Small intestine (tissue), 16 donors: ENCODE data around the gene CPSF6. TPM values are rescaled to one million over a fixed set of nuclear protein-coding genes. Genes with fewer than 3 reads are reported as not detected.
"Not testable (repeated sequence)": the region's sequence is repeated elsewhere in the genome, so short reads cannot be mapped to it uniquely, and the experiment has no call there.

Experiments
- DNase-seq, 2 donors: peaks; one replicate each; pipeline versions ENCODE4 v3.0.0 to v3.0.0-alpha.2; 2013
- FAIRE-seq: peaks from 2 replicates; lab custom pipeline; 2012; peaks lifted over from hg19 to GRCh38; lab: Jason Lieb, UNC
- H3K27ac ChIP-seq, 3 donors: one replicate each; pipeline ENCODE4 v1.5.1; 2013; ENCODE audit warnings: low read length in 2 of 3, mild to moderate bottlenecking in 2 of 3, control low read depth in 1 of 3, inconsistent platforms in 1 of 3, low read depth in 1 of 3, moderate library complexity in 1 of 3
- H3K27me3 ChIP-seq, 3 donors: one replicate each; pipeline ENCODE4 v1.6.1; 2013; ENCODE audit warnings: low read length in 3 of 3, inconsistent platforms in 1 of 3; ENCODE audit not compliant: control insufficient read depth in 3 of 3, insufficient read depth in 3 of 3
- H3K36me3 ChIP-seq, 3 donors: one replicate each; pipeline ENCODE4 v1.6.1; 2013; ENCODE audit warnings: low read length in 3 of 3, inconsistent platforms in 1 of 3, low read depth in 1 of 3, mild to moderate bottlenecking in 1 of 3, moderate library complexity in 1 of 3; ENCODE audit not compliant: control insufficient read depth in 3 of 3, insufficient read depth in 2 of 3
- H3K4me1 ChIP-seq, 3 donors: one replicate each; pipeline ENCODE4 v1.6.1; 2013; ENCODE audit warnings: low read length in 2 of 3, inconsistent platforms in 1 of 3, low read depth in 1 of 3, mild to moderate bottlenecking in 1 of 3, moderate library complexity in 1 of 3; ENCODE audit not compliant: control insufficient read depth in 3 of 3, insufficient read depth in 2 of 3
- H3K4me3 ChIP-seq, 3 donors: one replicate each; pipeline ENCODE4 v1.5.1; 2013; ENCODE audit warnings: low read length in 3 of 3, control low read depth in 1 of 3, inconsistent platforms in 1 of 3, low read depth in 1 of 3, mild to moderate bottlenecking in 1 of 3, moderate library complexity in 1 of 3
- H3K9me3 ChIP-seq, 2 donors: one replicate each; pipeline ENCODE4 v1.6.1; 2013; ENCODE audit warnings: low read depth in 1 of 2, low read length in 1 of 2; ENCODE audit not compliant: control insufficient read depth in 2 of 2, insufficient read depth in 1 of 2
- WGBS, 3 donors: extraction: QIAGEN DNeasy Blood & Tissue Kit; methylation state at CpG; one replicate each; pipeline ENCODE4 v1.1.7; 2013; 5-methylcytosine and 5-hydroxymethylcytosine counted together
- long read RNA-seq, 10 donors: transcript quantifications; one replicate each; lab custom pipeline, GENCODE V29; 2026
- polyA plus RNA-seq, 4 donors: library from polyadenylated mRNA; stranded (reverse) in 3 of 4; unstranded in 1 of 4; fragments of 200-250 nt in 3 of 4; fragments of 120-200 nt in 1 of 4; gene quantifications; one replicate each; pipeline versions ENCODE4 v1.2.1 to v1.2.3, GENCODE V29; 2013
- donor health status: healthy with polysubstance abuse.
- donor health status: control.
- donor health status: control.
- donor health status: Bipolar disorder and iron deficiency.
- donor health status: healthy.

Gene CPSF6
- 10 to 100 TPM; 11.0 to 53.0 (median 19.3) TPM for polyA plus RNA-seq
- long read RNA-seq, donor 1, full-length matches to known transcripts, result 15 of 42 reads
- long read RNA-seq, donor 1, partial matches to known transcripts, result 15 of 42 reads
- long read RNA-seq, donor 1, other reads (novel, unspliced or antisense), result 12 of 42 reads
- long read RNA-seq, donor 2, full-length matches to known transcripts, result 8 of 14 reads
- long read RNA-seq, donor 2, partial matches to known transcripts, result 6 of 14 reads
- long read RNA-seq, donor 2, other reads (novel, unspliced or antisense), result 0 of 14 reads
- long read RNA-seq, donor 3, full-length matches to known transcripts, result 8 of 15 reads
- long read RNA-seq, donor 3, partial matches to known transcripts, result 7 of 15 reads
- long read RNA-seq, donor 3, other reads (novel, unspliced or antisense), result 0 of 15 reads
- long read RNA-seq, donor 4, result 0 reads
- long read RNA-seq, donor 5, partial matches to known transcripts, result 0 of 1 reads
- long read RNA-seq, donor 5, other reads (novel, unspliced or antisense), result 0 of 1 reads
- long read RNA-seq, donor 6, full-length matches to known transcripts, result 11 of 17 reads
- long read RNA-seq, donor 6, partial matches to known transcripts, result 6 of 17 reads
- long read RNA-seq, donor 6, other reads (novel, unspliced or antisense), result 0 of 17 reads
- long read RNA-seq, donor 7, result 0 reads
- long read RNA-seq, donor 8, full-length matches to known transcripts, result 1 of 1 reads
- long read RNA-seq, donor 8, partial matches to known transcripts, result 0 of 1 reads
- long read RNA-seq, donor 8, other reads (novel, unspliced or antisense), result 0 of 1 reads
- long read RNA-seq, donor 9, full-length matches to known transcripts, result 2 of 2 reads
- long read RNA-seq, donor 9, partial matches to known transcripts, result 0 of 2 reads
- long read RNA-seq, donor 9, other reads (novel, unspliced or antisense), result 0 of 2 reads
- long read RNA-seq, donor 10, full-length matches to known transcripts, result 17 of 32 reads
- long read RNA-seq, donor 10, partial matches to known transcripts, result 15 of 32 reads
- long read RNA-seq, donor 10, other reads (novel, unspliced or antisense), result 0 of 32 reads

- H3K36me3 ChIP-seq, result peaks cover 0 to 7% (median 0%) of the 10 kb centered on the region in 3 donors
- peak within 1 kb of the TSS; percentile 88 to 95 (median 93) for H3K27ac ChIP-seq
- H3K27me3 ChIP-seq, result no peaks in the 10 kb centered on the region
- no peak for FAIRE-seq
- 0 to 1% (median 0%) methylated on average over 38 to 75 of the region's 75 CpGs for WGBS, 3 donors
- peak; percentile 93 to 99 for DNase-seq
- peaks cover 0 to 15% (median 7%) of the 10 kb centered on the region in 3 donors for H3K4me1 ChIP-seq
- H3K9me3 ChIP-seq, result no peaks in the 10 kb centered on the region
- peak within 1 kb of the TSS; percentile 81 to 91 (median 91) for H3K4me3 ChIP-seq
Observed at GRCh38 chr12:69239352-69239921, at the start of gene CPSF6. Gene CPSF6 (plus strand): TSS chr12:69239569. CDS start chr12:69239647, 78 bp downstream.

GRCh38 chr12:69196302-69197288 lies 42.8 kb upstream of the CPSF6 start:
- WGBS, 3 donors, result 67 to 74% (median 68%) methylated on average over 4 of the region's 4 CpGs
- no peaks in the 10 kb centered on the region for H3K36me3 ChIP-seq
- peak in 1 of 2 donors; percentile 26 for DNase-seq

GRCh38 chr12:69199976-69200375 lies 39.4 kb upstream of the CPSF6 start:
- WGBS, 3 donors, result 91 to 95% (median 94%) methylated on average over 1 of the region's 1 CpG
- not testable (repeated sequence) for H3K36me3 ChIP-seq, H3K27me3 ChIP-seq, H3K4me1 ChIP-seq, FAIRE-seq, H3K4me3 ChIP-seq, H3K27ac ChIP-seq, DNase-seq
- H3K9me3 ChIP-seq, result peaks cover 2 to 38% of the 10 kb centered on the region in 2 donors

More at GRCh38 chr12:69196302-69197288, 42.8 kb upstream of the CPSF6 start:
- H3K27ac ChIP-seq, result no peak overlapping the region
- peaks cover 2 to 45% of the 10 kb centered on the region in 2 donors for H3K9me3 ChIP-seq
- H3K27me3 ChIP-seq, result no peaks in the 10 kb centered on the region
- H3K4me3 ChIP-seq, result no peak overlapping the region
- no peaks in the 10 kb centered on the region for H3K4me1 ChIP-seq
- no peak for FAIRE-seq

- H3K36me3 ChIP-seq, result no peaks in the 10 kb centered on the region
- no peak overlapping the region for H3K4me3 ChIP-seq
- 78 to 92% (median 82%) methylated on average over 4 of the region's 4 CpGs for WGBS, 3 donors
- no peak overlapping the region for H3K27ac ChIP-seq
- no peaks in the 10 kb centered on the region for H3K4me1 ChIP-seq
- peaks cover 0 to 40% of the 10 kb centered on the region in 2 donors for H3K9me3 ChIP-seq
- no peak for DNase-seq
- H3K27me3 ChIP-seq, result no peaks in the 10 kb centered on the region
- FAIRE-seq, result no peak
Observed at GRCh38 chr12:69204191-69204590, 35.2 kb upstream of the CPSF6 start.

GRCh38 chr12:69210661-69211060 lies 28.7 kb upstream of the CPSF6 start:
- Histone ChIP-seq H3K36me3 (no peaks in the 10 kb centered on the region), H3K27me3 (no peaks in the 10 kb centered on the region), H3K27ac (no peak overlapping the region), H3K4me3 (no peak overlapping the region), H3K9me3 (peaks cover 0 to 17% of the 10 kb centered on the region in 2 donors), H3K4me1 (peaks cover 0 to 8% (median 0%) of the 10 kb centered on the region in 3 donors)
- peak in 1 of 2 donors; percentile 6 for DNase-seq
- 82 to 83% (median 82%) methylated on average over 3 of the region's 3 CpGs for WGBS, 3 donors
- FAIRE-seq, result no peak

- no peak for FAIRE-seq
- Histone ChIP-seq H3K27me3 (no peaks in the 10 kb centered on the region), H3K36me3 (no peaks in the 10 kb centered on the region), H3K27ac (no peak overlapping the region), H3K4me3 (no peak overlapping the region), H3K9me3 (peaks cover 0 to 17% of the 10 kb centered on the region in 2 donors), H3K4me1 (peaks cover 0 to 8% (median 0%) of the 10 kb centered on the region in 3 donors)
- 51 to 59% (median 54%) methylated on average over 3 of the region's 3 CpGs for WGBS, 3 donors
- peak in 1 of 2 donors; percentile 69 for DNase-seq
Observed at GRCh38 chr12:69211160-69211559, 28.2 kb upstream of the CPSF6 start.

GRCh38 chr12:69214169-69214568 lies 25.2 kb upstream of the CPSF6 start:
- WGBS, 3 donors, result 20 to 71% (median 45%) methylated on average over 1 of the region's 1 CpG
- H3K27ac ChIP-seq, result no peak overlapping the region
- no peaks in the 10 kb centered on the region for H3K27me3 ChIP-seq
- no peaks in the 10 kb centered on the region for H3K9me3 ChIP-seq
- H3K36me3 ChIP-seq, result no peaks in the 10 kb centered on the region
- FAIRE-seq (no peak), DNase-seq (no peak)
- H3K4me3 ChIP-seq, result no peak overlapping the region
- H3K4me1 ChIP-seq, result peaks cover 0 to 8% (median 0%) of the 10 kb centered on the region in 3 donors
